GM21447 (cell line): ENCODE results near the gene SEL1L2.

ENCODE experiments used
- ATAC-seq: cut with Tn5 transposase; IDR thresholded peaks from one replicate; pipeline ENCODE4 v1.9.1; 2021; ENCODE audit not compliant: unreplicated experiment

Gene SEL1L2

GRCh38 chr20:13868331-13868730, 122.1 kb downstream of the SEL1L2 start:
- no peak for ATAC-seq

DNA sequence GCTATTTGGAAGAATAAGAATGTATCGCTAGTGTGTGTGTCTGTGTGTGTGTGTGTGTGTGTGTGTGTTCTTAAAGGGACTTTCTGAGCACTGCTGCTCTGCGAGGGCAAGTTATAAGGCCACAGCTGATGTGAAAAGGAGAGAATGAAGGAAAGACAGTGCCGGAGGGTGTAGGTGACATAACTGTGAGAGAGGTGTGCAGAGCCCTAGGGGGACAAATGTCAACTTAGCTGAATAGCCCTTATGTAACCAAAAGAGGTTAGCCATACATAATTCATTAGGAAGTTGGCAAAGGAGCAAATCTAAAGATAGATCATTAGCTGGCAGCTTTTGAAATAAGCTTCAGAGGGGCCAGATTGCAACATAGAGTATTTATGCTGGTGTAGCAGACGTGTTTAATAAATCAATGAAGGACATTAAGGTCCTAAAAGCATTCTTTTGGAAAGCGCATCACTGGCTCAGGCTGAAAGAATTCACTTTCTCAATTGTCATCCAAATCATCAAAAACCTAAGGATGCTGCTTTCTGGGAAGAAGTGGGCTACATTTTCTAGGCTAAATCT, 124.5 kb downstream of the SEL1L2 start:
- ATAC-seq, result no peak

- ATAC-seq, result no peak
Observed at GRCh38 chr20:13865156-13865555, 125.3 kb downstream of the SEL1L2 start.

- ATAC-seq, result no peak
Observed at GRCh38 chr20:13863244-13863643, 127.2 kb downstream of the SEL1L2 start.

DNA sequence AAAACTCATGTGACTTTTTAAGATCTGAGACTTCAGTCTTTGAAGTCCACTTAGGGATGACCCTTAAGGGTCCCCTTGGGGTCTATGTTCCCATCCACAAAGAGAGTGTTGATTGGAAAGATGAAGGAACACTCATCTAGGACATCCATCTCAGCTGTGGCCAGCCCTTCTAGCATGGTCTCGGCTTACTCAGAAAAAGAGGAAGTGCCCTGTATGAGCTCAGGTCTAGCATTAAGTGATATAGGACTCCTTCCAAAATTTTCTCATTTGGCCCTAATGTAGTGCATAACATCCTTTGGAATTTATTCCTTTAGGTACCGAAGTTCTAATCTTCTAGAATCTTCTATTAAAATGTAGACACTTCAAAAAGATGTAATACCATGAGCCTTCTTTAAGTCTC, 128.2 kb downstream of the SEL1L2 start:
- ATAC-seq, result no peak

GRCh38 chr20:13858871-13859270, 131.5 kb downstream of the SEL1L2 start:
- no peak for ATAC-seq

DNA sequence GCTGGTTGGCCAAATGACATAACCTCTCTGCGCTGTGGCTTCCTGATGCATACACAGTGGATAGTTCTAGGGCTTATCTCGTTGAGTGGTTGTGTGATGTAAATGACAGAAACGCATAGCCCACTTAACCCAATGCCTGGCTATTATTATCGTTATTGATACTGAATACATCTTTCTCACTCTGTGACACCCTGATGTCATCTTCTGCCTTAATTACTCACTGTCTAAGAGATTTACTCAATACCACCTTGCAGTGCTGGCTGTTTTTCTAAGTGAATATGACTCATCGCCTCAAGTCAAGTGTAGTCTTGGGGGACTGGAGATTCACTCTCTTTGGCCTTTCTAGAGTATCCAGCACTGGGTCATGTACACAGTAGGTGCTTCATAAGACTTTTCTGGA, 132.0 kb downstream of the SEL1L2 start:
- no peak for ATAC-seq

DNA sequence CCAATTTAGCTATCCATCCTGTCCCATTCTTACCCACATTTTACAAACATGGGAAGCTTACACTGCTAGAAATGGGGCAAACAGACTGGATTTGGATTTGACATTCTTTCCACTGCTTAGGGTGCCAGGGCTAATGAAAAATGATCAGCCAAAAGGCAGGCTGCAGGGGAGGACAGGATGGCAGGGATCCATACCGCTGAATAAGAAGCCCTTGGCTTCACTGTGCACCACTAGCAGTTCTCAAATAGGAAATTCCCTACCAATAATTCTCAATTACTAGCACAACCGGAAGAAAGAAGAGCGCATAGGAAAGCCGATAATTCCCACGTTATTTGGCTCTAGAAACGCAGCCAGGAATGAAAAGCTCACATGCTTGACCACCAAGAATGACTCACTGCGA, 132.5 kb downstream of the SEL1L2 start:
- no peak for ATAC-seq

- ATAC-seq, result no peak
Observed at GRCh38 chr20:13857304-13857703, 133.1 kb downstream of the SEL1L2 start.

DNA sequence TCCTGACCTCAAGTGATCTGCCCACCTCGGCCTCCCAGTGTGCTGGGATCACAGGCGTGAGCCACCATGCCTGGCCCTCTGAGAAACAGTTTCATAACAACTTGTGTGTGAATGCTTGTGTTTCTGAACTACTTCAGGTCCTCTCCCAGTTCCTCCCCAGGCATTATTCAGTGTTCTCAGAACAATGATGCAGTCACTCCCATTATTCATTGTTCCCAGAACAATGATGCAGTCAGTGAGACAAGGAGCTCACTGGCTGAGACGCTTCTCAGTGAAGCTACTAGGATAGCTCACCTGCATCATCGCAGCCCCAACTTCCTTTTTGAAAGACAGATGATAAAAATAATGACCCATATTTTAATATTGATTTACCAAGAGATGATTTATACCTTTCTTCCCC, 134.1 kb downstream of the SEL1L2 start:
- no peak for ATAC-seq

DNA sequence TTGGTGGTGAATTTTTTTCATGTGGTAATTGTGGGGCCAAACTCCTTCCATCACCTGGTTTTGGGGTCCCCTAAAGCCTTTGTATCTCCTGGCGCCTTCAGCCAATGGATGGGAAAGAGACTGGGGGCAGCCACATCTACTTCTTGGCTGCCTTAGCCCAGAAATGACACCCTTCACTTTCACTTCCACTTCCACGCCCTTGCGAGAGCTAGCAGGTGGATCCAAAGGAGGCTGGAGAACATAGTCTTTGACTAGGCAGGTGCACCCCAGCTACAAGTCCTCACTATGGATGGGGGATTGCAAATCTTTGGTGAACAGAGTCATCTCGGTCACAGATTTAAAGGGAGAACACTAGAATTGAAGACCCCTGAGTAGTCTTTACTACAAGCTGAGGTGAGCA, 134.8 kb downstream of the SEL1L2 start:
- no peak for ATAC-seq

DNA sequence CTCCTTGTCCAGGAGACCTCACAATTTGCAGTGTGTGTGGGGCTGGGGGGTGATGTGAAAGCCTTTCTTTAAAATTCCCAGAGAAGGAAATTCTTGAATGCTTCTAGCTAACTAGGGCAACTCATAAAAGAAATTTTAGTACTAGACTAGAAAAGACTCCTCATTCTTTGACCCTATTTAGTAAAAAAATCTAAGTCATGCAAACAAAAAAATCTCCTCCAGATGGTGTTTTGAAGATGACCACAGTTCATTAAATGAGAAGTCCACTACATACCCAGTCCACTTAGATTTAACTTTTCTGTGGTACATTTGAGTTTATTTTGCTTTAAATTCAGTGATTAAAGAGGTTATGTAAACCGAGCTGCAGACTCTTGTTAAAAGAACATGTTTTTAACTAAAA, 138.1 kb downstream of the SEL1L2 start:
- ATAC-seq, result no peak

DNA sequence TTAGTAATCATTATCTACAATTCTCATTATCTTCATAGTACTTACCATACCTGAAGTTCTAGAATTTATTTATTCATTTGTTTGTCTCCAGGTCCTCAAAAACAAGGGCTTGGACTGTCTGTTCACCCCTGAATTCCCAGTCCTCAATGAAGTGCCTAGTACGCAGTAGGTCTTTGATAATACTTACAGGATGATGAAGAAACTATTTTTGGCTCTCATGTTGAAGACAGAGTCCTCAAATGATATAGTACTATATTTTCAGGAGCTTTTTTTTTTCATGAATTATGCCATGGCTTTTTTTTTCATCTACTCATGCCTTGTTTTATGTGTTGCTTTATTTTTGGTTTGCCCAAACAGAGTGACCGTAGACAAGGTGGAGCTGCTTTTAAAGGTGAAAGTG, 139.1 kb downstream of the SEL1L2 start:
- no peak for ATAC-seq

GRCh38 chr20:13844296-13844695, 146.1 kb downstream of the SEL1L2 start:
- no peak for ATAC-seq

- no peak for ATAC-seq
Observed at GRCh38 chr20:13841206-13841605, 149.2 kb downstream of the SEL1L2 start.

GRCh38 chr20:13840093-13840465, 150.3 kb downstream of the SEL1L2 start:
- ATAC-seq, result no peak

DNA sequence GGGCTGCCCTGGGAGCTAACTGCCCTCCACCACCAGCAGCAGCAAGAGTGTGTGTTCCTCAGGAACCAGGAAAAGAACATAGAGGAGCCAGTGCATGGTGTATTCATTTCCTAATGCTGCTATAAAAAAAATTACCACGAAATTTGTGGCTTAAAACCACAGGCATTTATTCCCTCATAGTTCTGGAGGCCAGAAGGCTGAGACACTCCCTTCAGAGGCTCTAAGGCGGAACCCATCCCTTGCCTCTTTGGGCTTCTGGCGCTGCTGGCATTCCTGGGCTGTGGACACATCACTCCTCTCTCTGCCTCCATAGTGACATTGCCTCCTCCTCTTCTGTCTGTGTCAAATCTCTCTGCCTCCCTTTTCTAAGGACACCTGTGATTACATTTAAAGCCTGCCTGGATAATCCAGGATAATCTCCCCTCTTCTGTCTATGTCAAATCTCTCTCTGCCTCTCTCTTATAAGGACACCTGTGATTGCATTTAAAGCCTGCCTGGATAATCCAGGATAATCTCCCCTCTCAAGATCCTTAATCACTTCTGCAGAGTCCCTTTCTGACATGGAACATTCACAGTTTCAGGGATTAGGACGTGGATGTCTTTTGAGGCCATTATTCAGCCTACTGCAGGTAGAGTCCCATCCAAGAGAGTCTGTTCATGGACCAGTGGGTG, 150.9 kb downstream of the SEL1L2 start:
- ATAC-seq, result no peak

DNA sequence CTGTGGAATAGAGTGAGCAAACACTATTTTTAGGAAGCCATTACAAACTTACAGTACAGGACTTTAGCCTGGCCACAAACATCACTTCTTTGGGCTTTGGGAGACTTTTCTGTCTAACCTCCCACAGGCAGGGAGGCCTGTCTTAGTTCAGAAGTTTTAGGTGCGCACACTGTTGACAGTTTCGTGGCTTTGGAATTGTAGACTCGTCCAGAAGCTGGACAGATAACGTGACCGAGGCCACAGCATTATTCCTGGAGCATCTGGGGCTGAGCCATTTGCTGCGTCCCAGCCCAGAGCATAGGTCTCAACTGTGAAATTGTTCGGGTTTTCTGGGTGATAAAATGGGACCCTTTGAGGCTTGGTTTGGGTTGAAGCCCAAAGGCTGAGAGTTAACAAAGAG, 151.8 kb downstream of the SEL1L2 start:
- no peak for ATAC-seq

DNA sequence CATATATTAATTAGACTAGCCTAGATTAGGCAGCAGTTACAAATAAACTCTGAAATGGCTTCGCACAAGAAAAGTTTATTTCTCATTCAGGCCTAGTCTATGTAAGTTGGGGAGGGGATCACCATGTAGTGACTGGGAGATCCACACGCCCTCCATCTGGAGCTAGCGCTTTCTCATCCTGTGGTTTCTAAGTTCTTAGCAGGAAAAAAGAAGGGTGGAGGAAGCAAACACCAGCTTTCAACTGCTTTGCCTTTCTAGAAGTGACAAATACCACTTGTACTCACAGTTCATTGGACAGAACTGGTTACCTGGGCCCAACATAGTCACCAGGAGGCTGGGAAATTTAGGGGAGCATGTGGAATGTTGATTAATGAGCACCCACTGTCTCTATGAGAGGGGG, 158.9 kb downstream of the SEL1L2 start:
- ATAC-seq, result no peak

DNA sequence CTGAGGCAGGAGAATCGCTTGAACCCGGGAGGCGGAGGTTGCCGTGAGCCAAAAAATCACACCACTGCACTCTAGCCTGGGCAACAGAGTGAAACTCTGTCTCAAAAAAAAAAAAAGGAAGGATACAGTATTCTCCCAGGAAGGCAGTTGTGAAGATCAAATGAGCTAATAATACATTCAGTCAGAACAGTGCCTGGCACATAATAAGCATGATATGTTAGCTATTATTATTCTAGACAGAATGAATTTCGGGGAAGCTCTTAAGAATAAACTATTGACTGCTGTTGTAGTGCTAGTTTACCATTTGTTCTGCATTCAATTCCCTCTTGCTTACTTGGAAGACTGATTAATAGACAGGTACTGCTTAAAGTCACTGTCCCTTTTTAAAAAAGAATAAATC, 164.9 kb downstream of the SEL1L2 start:
- no peak for ATAC-seq

- ATAC-seq, result no peak
Observed at GRCh38 chr20:13824459-13824858, 166.0 kb downstream of the SEL1L2 start.

DNA sequence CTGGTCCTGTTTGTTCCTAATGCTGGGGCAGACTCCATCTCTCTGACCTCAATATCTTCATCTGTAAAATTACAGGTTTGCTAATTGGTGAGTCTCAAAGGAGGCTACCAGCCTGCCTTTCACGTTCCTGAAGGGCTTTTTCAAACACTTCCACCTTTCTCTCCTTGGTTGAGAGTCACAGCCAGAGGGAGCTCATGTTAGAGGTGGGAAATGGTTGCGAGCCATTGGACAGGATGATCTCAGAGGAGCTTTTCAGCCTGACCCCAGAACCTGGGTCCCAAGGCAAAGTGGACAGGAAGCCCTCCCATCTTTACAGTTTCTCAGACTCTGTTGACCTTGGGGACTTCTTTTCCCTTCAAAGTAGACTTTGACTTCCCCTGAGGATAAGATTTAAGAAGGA, 168.0 kb downstream of the SEL1L2 start:
- no peak for ATAC-seq

- no peak for ATAC-seq
Observed at GRCh38 chr20:13821876-13822275, 168.5 kb downstream of the SEL1L2 start.
